Activated CD4-positive, alpha-beta T cell treated with anti-CD3 and anti-CD28 coated beads for 36 hours (primary cell): ENCODE results near the gene HMGN4. TPM values are rescaled to one million over a fixed set of nuclear protein-coding genes. Genes with fewer than 3 reads are reported as not detected.
A peak's percentile ranks its signal among the peaks of the same experiment; 100 is the strongest.
"Not testable (repeated sequence)": the region's sequence is repeated elsewhere in the genome, so short reads cannot be mapped to it uniquely, and the experiment has no call there.

Experiments
- ATAC-seq: fragments of 200-7000 bp; cut with Tn5 transposase; one replicate; pipeline ENCODE4 v1.10.0; 2021; ENCODE audit warnings: mild to moderate bottlenecking, moderate library complexity
- CTCF ChIA-PET: fragments of 350-600 bp; sonication (Branson Sonifier 250); formaldehyde crosslinking; loops from one replicate; lab custom pipeline; 2021; ENCODE audit warnings: antibody characterized with exemption; lab: Charles Lee
- POLR2A ChIA-PET: fragments of 350-600 bp; sonication (Branson Sonifier 250); formaldehyde crosslinking; loops from one replicate; lab custom pipeline; 2021; ENCODE audit warnings: antibody characterized with exemption, inconsistent platforms; lab: Charles Lee
- DNase-seq: peaks from one replicate; pipeline ENCODE4 v3.0.0-alpha.2; 2020
- H3K27ac Mint-ChIP-seq: one replicate; pipeline ENCODE4 v1.8.0; 2021; ENCODE audit warnings: mixed read lengths
- H3K27me3 Mint-ChIP-seq: one replicate; pipeline ENCODE4 v1.8.0; 2021; ENCODE audit warnings: mixed read lengths
- H3K36me3 Mint-ChIP-seq: one replicate; pipeline ENCODE4 v1.8.0; 2021; ENCODE audit warnings: low read depth, mixed read lengths
- H3K4me1 Mint-ChIP-seq: one replicate; pipeline ENCODE4 v1.8.0; 2021; ENCODE audit warnings: mixed read lengths
- H3K4me3 Mint-ChIP-seq: one replicate; pipeline ENCODE4 v1.8.0; 2021; ENCODE audit warnings: mild to moderate bottlenecking, moderate library complexity, mixed read lengths
- H3K9me3 Mint-ChIP-seq: one replicate; pipeline ENCODE4 v1.8.0; 2021; ENCODE audit warnings: low read depth, mixed read lengths
- intact Hi-C, 2 experiments: fragments of 100-400 bp; cut with DNase I in 1 of 2; cut with micrococcal nuclease in 1 of 2; formaldehyde crosslinking; loops; one replicate each; pipeline versions ENCODE4 v1.14.2 to v1.15.1; 2022 to 2024; cut with DNase I, micrococcal nuclease
- total RNA-seq, 2 experiments: library from RNA; stranded (reverse); gene quantifications; one replicate each; pipeline ENCODE4 v1.2.3, GENCODE V29; 2021

HMGN4 gene
- total RNA-seq, 2 experiments from 2014 or later, result 63.6 to 86.4 TPM

GRCh38 chr6:26536571-26537159, 1.5 kb upstream of the HMGN4 start:
- CTCF ChIA-PET, result interaction anchor here (0.5 to 3.0 kb wide), 7 partner anchors 9 to 300 kb away, joined by 3 to 15 read pairs (median 3); no protein-coding TSS in a partner anchor

GRCh38 chr6:26537160-26537845, 863 bp upstream of the HMGN4 start:
- peak; percentile 59 for ATAC-seq
- CTCF ChIA-PET, result interaction anchor here (0.5 to 3.0 kb wide), 13 partner anchors 9 to 301 kb away, joined by 3 to 15 read pairs (median 3); no protein-coding TSS in a partner anchor
- no peaks in the 10 kb centered on the region for H3K27me3 Mint-ChIP-seq
- DNase-seq, result peak; percentile 92
- intact Hi-C loops, result loop anchor here (1.0 to 10.0 kb wide), 14 partner anchors 16 to 937 kb away; partner anchors contain the start of genes ABT1 (in 1 of the 2), BTN2A1 (in 1 of the 2), BTN3A2 (in 1 of the 2) and ZNF184 (in 1 of the 2)
- POLR2A ChIA-PET, result interaction anchor here (0.6 to 1.7 kb wide), 11 partner anchors 17 to 338 kb away, joined by 3 to 7 read pairs (median 4); a partner anchor contains a TSS
- peaks cover 58% of the 10 kb centered on the region for H3K4me1 Mint-ChIP-seq
- H3K27ac Mint-ChIP-seq, result peak overlapping the region; percentile 99
- no peaks in the 10 kb centered on the region for H3K9me3 Mint-ChIP-seq
- peaks cover 25% of the 10 kb centered on the region for H3K36me3 Mint-ChIP-seq
- peak overlapping the region; percentile 89 for H3K4me3 Mint-ChIP-seq

More at GRCh38 chr6:26536571-26537159, 1.5 kb upstream of the HMGN4 start:
- peaks cover 61% of the 10 kb centered on the region for H3K4me1 Mint-ChIP-seq
- intact Hi-C loops, result loop anchor here (1.0 to 10.0 kb wide), 14 partner anchors 15 to 938 kb away; partner anchors contain the start of genes ABT1 (in 1 of the 2), BTN2A1 (in 1 of the 2), BTN3A2 (in 1 of the 2) and ZNF184 (in 1 of the 2)
- peak overlapping the region; percentile 89 for H3K4me3 Mint-ChIP-seq
- H3K27ac Mint-ChIP-seq, result peak overlapping the region; percentile 99
- no peaks in the 10 kb centered on the region for H3K27me3 Mint-ChIP-seq
- peak; percentile 28 for ATAC-seq
- DNase-seq, result peak; percentile 71
- no peaks in the 10 kb centered on the region for H3K9me3 Mint-ChIP-seq
- peaks cover 22% of the 10 kb centered on the region for H3K36me3 Mint-ChIP-seq
- POLR2A ChIA-PET, result interaction anchor here (1.7 kb wide), 2 partner anchors 207 to 337 kb away, joined by 4 to 6 read pairs; a partner anchor contains a TSS

- Mint-ChIP-seq H3K27me3 (no peaks in the 10 kb centered on the region), H3K4me1 (peaks cover 57% of the 10 kb centered on the region), H3K27ac (peak overlapping the region; percentile 99), H3K36me3 (peaks cover 31% of the 10 kb centered on the region), H3K9me3 (no peaks in the 10 kb centered on the region), H3K4me3 (peak overlapping the region; percentile 89)
- intact Hi-C loops, result loop anchor here (1.0 to 10.0 kb wide), 6 partner anchors 15 to 936 kb away; partner anchors contain the start of genes BTN2A1 (in 1 of the 2) and ZNF184 (in 1 of the 2)
- POLR2A ChIA-PET, result interaction anchor here (1.2 to 1.7 kb wide), 3 partner anchors 305 to 339 kb away, joined by 3 to 7 read pairs (median 6); a partner anchor contains a TSS
- DNase-seq (no peak), ATAC-seq (no peak)
- CTCF ChIA-PET, result interaction anchor here (0.7 to 3.0 kb wide), 5 partner anchors 9 to 34 kb away, joined by 3 to 15 read pairs (median 4); no protein-coding TSS in a partner anchor
Measured at GRCh38 chr6:26538572-26538902, 371 bp downstream of the HMGN4 start.

GRCh38 chr6:26539071-26539615, 977 bp downstream of the HMGN4 start:
- ChIA-PET POLR2A (no interaction called here), CTCF (interaction anchor here (2.0 to 3.0 kb wide), 2 partner anchors 15 to 34 kb away, joined by 4 to 15 read pairs; no protein-coding TSS in a partner anchor)
- no peak for ATAC-seq
- intact Hi-C loops, result loop anchor here in 1 of 2 experiments (5.0 to 10.0 kb wide), 4 partner anchors 82 to 936 kb away; partner anchors contain the start of genes BTN2A1 and ZNF184
- Mint-ChIP-seq H3K4me1 (peaks cover 57% of the 10 kb centered on the region), H3K9me3 (no peaks in the 10 kb centered on the region), H3K27me3 (no peaks in the 10 kb centered on the region), H3K27ac (peak overlapping the region; percentile 99), H3K4me3 (peak overlapping the region; percentile 89), H3K36me3 (peaks cover 36% of the 10 kb centered on the region)
- no peak for DNase-seq

- no peaks in the 10 kb centered on the region for H3K27me3 Mint-ChIP-seq
- intact Hi-C loops, result no loop called here
- peaks cover 56% of the 10 kb centered on the region for H3K36me3 Mint-ChIP-seq
- no peak overlapping the region for H3K4me3 Mint-ChIP-seq
- peaks cover 49% of the 10 kb centered on the region for H3K4me1 Mint-ChIP-seq
- H3K27ac Mint-ChIP-seq, result peak overlapping the region; percentile 25
- CTCF ChIA-PET, result interaction anchor here (0.6 to 1.3 kb wide), 2 partner anchors 10 to 54 kb away, joined by 3 to 5 read pairs; no protein-coding TSS in a partner anchor
- no peak for DNase-seq
- POLR2A ChIA-PET, result no interaction called here
- no peaks in the 10 kb centered on the region for H3K9me3 Mint-ChIP-seq
- ATAC-seq, result no peak
Measured at GRCh38 chr6:26541579-26541978, 3.4 kb downstream of the HMGN4 start.

GRCh38 chr6:26543953-26544352, 5.8 kb downstream of the HMGN4 start:
- DNase-seq (no peak), ATAC-seq (peak; percentile 72)
- H3K27ac Mint-ChIP-seq, result peak overlapping the region; percentile 59
- no peaks in the 10 kb centered on the region for H3K9me3 Mint-ChIP-seq
- no peaks in the 10 kb centered on the region for H3K27me3 Mint-ChIP-seq
- CTCF ChIA-PET, result no interaction called here
- POLR2A ChIA-PET, result interaction anchor here (0.6 kb wide), 1 partner anchor 98 kb away, joined by 3 read pairs; no protein-coding TSS in a partner anchor
- no peak overlapping the region for H3K4me3 Mint-ChIP-seq
- H3K4me1 Mint-ChIP-seq, result peaks cover 40% of the 10 kb centered on the region
- peaks cover 59% of the 10 kb centered on the region for H3K36me3 Mint-ChIP-seq
- intact Hi-C loops, result no loop called here

GRCh38 chr6:26544473-26544872, 6.3 kb downstream of the HMGN4 start:
- no peak overlapping the region for H3K4me3 Mint-ChIP-seq
- intact Hi-C loops, result no loop called here
- H3K9me3 Mint-ChIP-seq, result no peaks in the 10 kb centered on the region
- H3K36me3 Mint-ChIP-seq, result peaks cover 55% of the 10 kb centered on the region
- H3K4me1 Mint-ChIP-seq, result peaks cover 37% of the 10 kb centered on the region
- no peaks in the 10 kb centered on the region for H3K27me3 Mint-ChIP-seq
- POLR2A ChIA-PET, result interaction anchor here (0.6 kb wide), 1 partner anchor 180 kb away, joined by 3 read pairs; no protein-coding TSS in a partner anchor
- CTCF ChIA-PET, result no interaction called here
- DNase-seq, result no peak
- no peak overlapping the region for H3K27ac Mint-ChIP-seq
- no peak for ATAC-seq

GRCh38 chr6:26545627-26546026, 7.5 kb downstream of the HMGN4 start:
- DNase-seq (no peak), ATAC-seq (no peak)
- Mint-ChIP-seq H3K27me3 (no peaks in the 10 kb centered on the region), H3K27ac (no peak overlapping the region), H3K4me3 (no peak overlapping the region), H3K9me3 (no peaks in the 10 kb centered on the region), H3K4me1 (peaks cover 36% of the 10 kb centered on the region), H3K36me3 (peaks cover 49% of the 10 kb centered on the region)
- ChIA-PET POLR2A (no interaction called here), CTCF (interaction anchor here (0.8 to 1.6 kb wide), 2 partner anchors 8 to 474 kb away, joined by 3 to 4 read pairs; no protein-coding TSS in a partner anchor)
- intact Hi-C loops, result no loop called here

- H3K27me3 Mint-ChIP-seq, DNase-seq, H3K9me3 Mint-ChIP-seq, H3K4me3 Mint-ChIP-seq, intact Hi-C loops, ATAC-seq: not testable (repeated sequence)
- ChIA-PET CTCF (interaction anchor here (1.1 kb wide), 1 partner anchor 10 kb away, joined by 4 read pairs; the partner anchor contains the start of gene HMGN4), POLR2A (interaction anchor here (0.6 kb wide), 1 partner anchor 330 kb away, joined by 4 read pairs; no protein-coding TSS in a partner anchor)
- Mint-ChIP-seq H3K4me1 (peaks cover 29% of the 10 kb centered on the region), H3K27ac (peak overlapping the region; percentile 8), H3K36me3 (peaks cover 37% of the 10 kb centered on the region)
Measured at GRCh38 chr6:26547363-26547762, 9.2 kb downstream of the HMGN4 start.

- Mint-ChIP-seq H3K27me3 (no peaks in the 10 kb centered on the region), H3K9me3 (no peaks in the 10 kb centered on the region), H3K27ac (peak overlapping the region; percentile 87), H3K36me3 (peaks cover 15% of the 10 kb centered on the region), H3K4me3 (peak overlapping the region; percentile 82), H3K4me1 (peaks cover 20% of the 10 kb centered on the region)
- peak; percentile 73 for DNase-seq
- CTCF ChIA-PET, result interaction anchor here (0.6 to 1.3 kb wide), 3 partner anchors 8 to 94 kb away, joined by 3 to 5 read pairs (median 4); no protein-coding TSS in a partner anchor
- intact Hi-C loops, result loop anchor here (5.0 to 10.0 kb wide), 5 partner anchors 238 to 1202 kb away; partner anchors contain the start of gene ZNF184 (in 1 of the 2)
- POLR2A ChIA-PET, result no interaction called here
- peak; percentile 47 for ATAC-seq
Measured at GRCh38 chr6:26550250-26550993, 12.3 kb downstream of the HMGN4 start.
